Endodermal cell (in vitro differentiated cells): ENCODE data around the gene ASCC1. TPM values are rescaled to one million over a fixed set of nuclear protein-coding genes. Genes with fewer than 3 reads are reported as not detected.

ENCODE experiments used
- DNase-seq: peaks from one replicate; pipeline ENCODE4 v3.0.0-alpha.2; 2017
- H3K27ac ChIP-seq: 2 replicates; pipeline ENCODE4 v1.5.1; 2013; ENCODE audit warnings: mild to moderate bottlenecking, low read depth, low read length, moderate library complexity
- H3K27me3 ChIP-seq: 2 replicates; pipeline ENCODE4 v1.6.1; 2013; ENCODE audit warnings: mild to moderate bottlenecking, low read length, moderate library complexity; ENCODE audit not compliant: insufficient read depth, control insufficient read depth, poor library complexity, severe bottlenecking
- H3K36me3 ChIP-seq: 2 replicates; pipeline ENCODE4 v1.7.0; 2013; ENCODE audit warnings: mild to moderate bottlenecking, low read length, moderate library complexity; ENCODE audit not compliant: control insufficient read depth, insufficient read depth
- H3K4me1 ChIP-seq: one replicate; pipeline ENCODE4 v1.7.0; 2013; ENCODE audit warnings: low read length; ENCODE audit not compliant: control insufficient read depth, insufficient read depth
- H3K4me3 ChIP-seq: 2 replicates; pipeline ENCODE4 v1.5.1; 2013; ENCODE audit warnings: mild to moderate bottlenecking, low read length, moderate library complexity
- H3K9ac ChIP-seq: 2 replicates; pipeline ENCODE4 v1.6.1; 2013; ENCODE audit warnings: mild to moderate bottlenecking, low read length, moderate library complexity; ENCODE audit not compliant: poor library complexity, severe bottlenecking; ENCODE audit errors: extremely low read depth
- H3K9me3 ChIP-seq: 2 replicates; pipeline ENCODE4 v1.6.1; 2013; ENCODE audit warnings: mild to moderate bottlenecking, low read length, moderate library complexity; ENCODE audit not compliant: control insufficient read depth
- H3K27ac Mint-ChIP-seq: 2 replicates; pipeline ENCODE4 v1.8.0; 2020; ENCODE audit warnings: mixed read lengths
- H3K27me3 Mint-ChIP-seq: 2 replicates; pipeline ENCODE4 v1.8.0; 2021; ENCODE audit warnings: mild to moderate bottlenecking, mixed read lengths; ENCODE audit not compliant: insufficient read depth
- H3K36me3 Mint-ChIP-seq: 2 replicates; pipeline ENCODE4 v1.8.0; 2020; ENCODE audit warnings: low read depth, mixed read lengths
- H3K4me1 Mint-ChIP-seq: 2 replicates; pipeline ENCODE4 v1.8.0; 2020; ENCODE audit warnings: mixed read lengths
- H3K4me3 Mint-ChIP-seq: 2 replicates; pipeline ENCODE4 v1.8.0; 2020; ENCODE audit warnings: mild to moderate bottlenecking, moderate library complexity, mixed read lengths
- H3K9me3 Mint-ChIP-seq: 2 replicates; pipeline ENCODE4 v1.8.0; 2020; ENCODE audit warnings: mild to moderate bottlenecking, mixed read lengths
- WGBS, 2 experiments: methylation state at CpG; one replicate each; pipeline versions ENCODE4 v1.1.5 to v1.1.7; 2013; ENCODE audit warnings: missing lambda C conversion rate in 2 of 2, mixed read lengths in 1 of 2; ENCODE audit not compliant: insufficient coverage in 1 of 2, insufficient read length in 1 of 2; 5-methylcytosine and 5-hydroxymethylcytosine counted together
- total RNA-seq, 2 donors: library from RNA; stranded (reverse); fragmentation: NEBNext Ultra II Directional in 1 of 2; extraction: Animal tissue kit (Norgen Biotek cat#: 25700) in 1 of 2; gene quantifications; 2 replicates in 1 of 2; 3 replicates in 1 of 2; pipeline ENCODE4 v1.2.1, GENCODE V29; 2021
- TF ChIP-seq, protein P1 (sequence below): fragments of 200-600 bp; sonication (generic); conservative IDR thresholded peaks from 2 replicates; pipeline ENCODE4 v1.5.0; 2021; ENCODE audit warnings: antibody characterized with exemption, mild to moderate bottlenecking

ASCC1 gene
- total RNA-seq, 2 donors from 2014 or later: 29.2 to 34.0 TPM

DNA sequence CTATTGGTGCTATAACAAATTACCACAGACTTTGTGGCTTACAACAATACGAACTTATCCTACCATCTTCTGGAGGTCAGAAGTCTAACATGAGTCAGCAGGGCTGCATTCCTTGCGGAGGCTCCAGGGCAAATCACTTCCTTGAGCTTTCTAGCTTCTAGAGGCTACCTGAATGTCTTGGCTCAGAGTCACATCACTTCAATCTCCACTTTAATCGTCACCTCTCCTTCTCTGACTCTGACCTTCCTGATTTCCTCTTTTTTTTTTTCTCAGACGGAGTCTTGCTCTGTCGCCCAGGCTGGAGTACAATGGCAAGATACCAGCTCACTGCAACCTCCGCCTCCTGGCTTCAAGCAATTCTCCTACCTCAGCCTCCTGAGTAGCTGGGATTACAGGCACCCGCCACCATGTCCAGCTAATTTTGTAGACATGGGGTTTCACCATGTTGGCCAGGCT, 44.9 kb downstream of the ASCC1 start:
- H3K36me3 Mint-ChIP-seq: peaks cover 21% of the 10 kb centered on the region
- H3K27me3 Mint-ChIP-seq: no peaks in the 10 kb centered on the region
- 91 to 97% methylated on average over 6 to 7 of the region's 7 CpGs for WGBS, 2 experiments
- no peak overlapping the region for H3K4me3 Mint-ChIP-seq
- Histone ChIP-seq H3K9ac (no peak overlapping the region), H3K27me3 (no peaks in the 10 kb centered on the region), H3K4me1 (no peaks in the 10 kb centered on the region), H3K36me3 (peaks cover 4% of the 10 kb centered on the region), H3K27ac (no peak overlapping the region), H3K4me3 (no peak overlapping the region), H3K9me3 (no peaks in the 10 kb centered on the region)
- peak overlapping the region; percentile 70 for H3K27ac Mint-ChIP-seq
- no peaks in the 10 kb centered on the region for H3K9me3 Mint-ChIP-seq
- TF ChIP-seq, protein P1, sequence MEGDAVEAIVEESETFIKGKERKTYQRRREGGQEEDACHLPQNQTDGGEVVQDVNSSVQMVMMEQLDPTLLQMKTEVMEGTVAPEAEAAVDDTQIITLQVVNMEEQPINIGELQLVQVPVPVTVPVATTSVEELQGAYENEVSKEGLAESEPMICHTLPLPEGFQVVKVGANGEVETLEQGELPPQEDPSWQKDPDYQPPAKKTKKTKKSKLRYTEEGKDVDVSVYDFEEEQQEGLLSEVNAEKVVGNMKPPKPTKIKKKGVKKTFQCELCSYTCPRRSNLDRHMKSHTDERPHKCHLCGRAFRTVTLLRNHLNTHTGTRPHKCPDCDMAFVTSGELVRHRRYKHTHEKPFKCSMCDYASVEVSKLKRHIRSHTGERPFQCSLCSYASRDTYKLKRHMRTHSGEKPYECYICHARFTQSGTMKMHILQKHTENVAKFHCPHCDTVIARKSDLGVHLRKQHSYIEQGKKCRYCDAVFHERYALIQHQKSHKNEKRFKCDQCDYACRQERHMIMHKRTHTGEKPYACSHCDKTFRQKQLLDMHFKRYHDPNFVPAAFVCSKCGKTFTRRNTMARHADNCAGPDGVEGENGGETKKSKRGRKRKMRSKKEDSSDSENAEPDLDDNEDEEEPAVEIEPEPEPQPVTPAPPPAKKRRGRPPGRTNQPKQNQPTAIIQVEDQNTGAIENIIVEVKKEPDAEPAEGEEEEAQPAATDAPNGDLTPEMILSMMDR: no peak
- no peaks in the 10 kb centered on the region for H3K4me1 Mint-ChIP-seq
- no peak for DNase-seq

DNA sequence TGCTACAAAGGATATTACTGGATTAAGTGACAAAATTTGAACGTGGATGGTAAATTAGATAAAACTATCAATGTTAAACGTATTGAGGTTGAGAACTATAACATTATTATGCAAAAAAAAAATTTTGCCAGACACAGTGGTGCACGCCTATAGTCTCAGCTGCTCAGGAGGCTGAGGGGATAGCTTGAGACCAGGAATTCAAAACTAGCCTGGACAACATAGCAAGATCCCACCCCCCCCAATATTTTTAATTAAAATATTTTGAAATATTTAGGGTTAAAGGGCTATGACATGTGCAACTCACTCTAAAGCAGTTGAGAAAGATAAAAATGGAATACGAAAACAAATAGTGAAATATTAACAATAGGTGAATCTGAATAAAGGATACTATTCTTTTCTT, 45.3 kb downstream of the ASCC1 start:
- Histone ChIP-seq H3K36me3 (peaks cover 4% of the 10 kb centered on the region), H3K4me1 (no peaks in the 10 kb centered on the region), H3K9ac (no peak overlapping the region), H3K27me3 (no peaks in the 10 kb centered on the region), H3K9me3 (no peaks in the 10 kb centered on the region), H3K27ac (no peak overlapping the region), H3K4me3 (no peak overlapping the region)
- TF ChIP-seq, protein P1: no peak
- 74 to 93% methylated on average over 3 to 4 of the region's 4 CpGs for WGBS, 2 experiments
- Mint-ChIP-seq H3K4me3 (no peak overlapping the region), H3K9me3 (no peaks in the 10 kb centered on the region), H3K4me1 (peaks cover 1% of the 10 kb centered on the region), H3K36me3 (peaks cover 21% of the 10 kb centered on the region), H3K27ac (no peak overlapping the region), H3K27me3 (no peaks in the 10 kb centered on the region)
- DNase-seq: no peak

DNA sequence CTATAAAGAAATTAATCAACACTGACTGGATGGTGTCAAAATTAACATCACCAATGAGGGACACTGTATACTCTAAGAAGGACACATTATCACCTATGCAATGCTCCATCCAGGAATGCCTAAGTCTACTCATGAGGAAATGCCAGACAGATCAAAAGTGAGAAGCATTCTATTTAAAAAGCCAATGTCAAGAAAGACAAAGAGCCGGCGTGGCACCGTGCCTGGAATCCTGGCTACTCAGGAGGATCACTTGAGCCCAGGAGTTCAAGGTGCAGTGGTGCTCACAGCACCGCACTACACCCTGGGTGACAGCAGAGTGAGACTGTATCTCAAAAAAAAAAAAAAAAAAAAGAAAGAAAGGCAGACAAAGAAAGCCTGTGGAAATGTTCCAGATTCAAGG, 45.8 kb downstream of the ASCC1 start:
- peaks cover 6% of the 10 kb centered on the region for H3K4me1 Mint-ChIP-seq
- Histone ChIP-seq H3K4me3 (no peak overlapping the region), H3K27me3 (no peaks in the 10 kb centered on the region), H3K9me3 (no peaks in the 10 kb centered on the region), H3K4me1 (peaks cover 3% of the 10 kb centered on the region), H3K27ac (no peak overlapping the region), H3K36me3 (peaks cover 4% of the 10 kb centered on the region), H3K9ac (no peak overlapping the region)
- DNase-seq: no peak
- 95 to 100% methylated on average over 3 to 4 of the region's 4 CpGs for WGBS, 2 experiments
- no peaks in the 10 kb centered on the region for H3K9me3 Mint-ChIP-seq
- TF ChIP-seq, protein P1: no peak
- peaks cover 21% of the 10 kb centered on the region for H3K36me3 Mint-ChIP-seq
- no peak overlapping the region for H3K27ac Mint-ChIP-seq
- H3K27me3 Mint-ChIP-seq: no peaks in the 10 kb centered on the region
- H3K4me3 Mint-ChIP-seq: no peak overlapping the region
